Activated T-helper 2 cell treated with anti-CD3 and anti-CD28 coated beads, Interferon-gamma antibody, Interleukin-2, Interleukin-4, amounts not matched to agents 10 μg/mL and 5 μg/mL and 100 μg/mL, durations not matched to agents 14 hours and 24 hours and 36 hours (primary cell): Measurements from ENCODE around the gene ZMYM1. TPM values are rescaled to one million over a fixed set of nuclear protein-coding genes. Genes with fewer than 3 reads are reported as not detected.
"Not testable (repeated sequence)": the region's sequence is repeated elsewhere in the genome, so short reads cannot be mapped to it uniquely, and the experiment has no call there.

Experiments used
- DNase-seq: peaks from one replicate; pipeline ENCODE4 v3.0.0; 2021; ENCODE audit warnings: low spot score
- H3K27ac Mint-ChIP-seq: one replicate; pipeline ENCODE4 v1.8.0; 2021; ENCODE audit warnings: mixed read lengths
- H3K27me3 Mint-ChIP-seq: one replicate; pipeline ENCODE4 v1.8.0; 2021; ENCODE audit warnings: low read depth, mixed read lengths
- H3K36me3 Mint-ChIP-seq: one replicate; pipeline ENCODE4 v1.8.0; 2021; ENCODE audit warnings: low read depth, mixed read lengths
- H3K4me1 Mint-ChIP-seq: one replicate; pipeline ENCODE4 v1.8.0; 2021; ENCODE audit warnings: low read depth, mixed read lengths
- H3K4me3 Mint-ChIP-seq: one replicate; pipeline ENCODE4 v1.8.0; 2021; ENCODE audit warnings: low read depth, mild to moderate bottlenecking, moderate library complexity, mixed read lengths
- H3K9me3 Mint-ChIP-seq: one replicate; pipeline ENCODE4 v1.8.0; 2021; ENCODE audit warnings: mixed read lengths
- intact Hi-C: fragments of 100-400 bp; cut with micrococcal nuclease; formaldehyde crosslinking; loops from one replicate; pipeline ENCODE4 v1.15.1; 2023
- total RNA-seq: library from RNA; stranded (reverse); gene quantifications from 2 replicates; pipeline ENCODE4 v1.2.3, GENCODE V29; 2022

ZMYM1 gene
- total RNA-seq, 1 donor from 2014 or later: 2.4 TPM

DNA sequence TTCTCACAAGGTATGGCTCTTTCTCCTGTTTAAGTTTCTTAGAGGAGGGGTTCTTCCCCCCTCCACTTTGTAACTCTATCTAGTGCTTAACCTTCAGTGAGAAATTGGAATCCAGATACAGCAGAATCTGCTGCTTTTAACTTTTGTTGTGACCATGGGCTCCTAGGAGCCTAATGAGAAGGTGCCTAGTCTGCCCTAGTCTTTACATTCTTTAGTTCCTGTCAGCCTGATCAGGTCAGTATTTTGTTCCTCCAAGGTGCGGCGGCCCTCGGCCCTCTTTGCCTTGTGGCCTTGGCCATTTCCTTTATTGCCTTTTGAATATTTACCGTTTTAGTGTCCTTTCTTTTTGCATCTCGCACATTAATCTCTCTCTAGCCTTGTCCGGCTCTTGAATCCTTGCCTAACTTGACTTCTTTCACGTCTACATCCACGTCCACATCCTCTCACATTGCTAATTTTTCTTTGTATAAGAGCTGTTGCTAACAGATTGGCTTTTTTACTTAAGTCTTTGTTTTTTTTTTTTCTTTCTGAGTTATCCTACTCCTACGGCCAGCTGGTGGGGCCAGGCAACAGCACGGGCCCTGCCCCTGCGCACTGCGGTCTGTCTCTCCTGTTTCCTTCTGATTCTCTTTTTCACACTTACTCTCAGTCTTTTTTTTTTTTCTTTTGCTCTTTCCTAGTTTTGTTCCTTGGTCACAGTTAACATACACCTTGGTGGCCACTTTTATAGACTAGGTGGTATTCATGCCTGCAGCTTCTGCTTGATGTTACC is 64.7 kb downstream of the ZMYM1 start:
- H3K27me3 Mint-ChIP-seq: no peaks in the 10 kb centered on the region
- intact Hi-C loops: no loop called here

DNA sequence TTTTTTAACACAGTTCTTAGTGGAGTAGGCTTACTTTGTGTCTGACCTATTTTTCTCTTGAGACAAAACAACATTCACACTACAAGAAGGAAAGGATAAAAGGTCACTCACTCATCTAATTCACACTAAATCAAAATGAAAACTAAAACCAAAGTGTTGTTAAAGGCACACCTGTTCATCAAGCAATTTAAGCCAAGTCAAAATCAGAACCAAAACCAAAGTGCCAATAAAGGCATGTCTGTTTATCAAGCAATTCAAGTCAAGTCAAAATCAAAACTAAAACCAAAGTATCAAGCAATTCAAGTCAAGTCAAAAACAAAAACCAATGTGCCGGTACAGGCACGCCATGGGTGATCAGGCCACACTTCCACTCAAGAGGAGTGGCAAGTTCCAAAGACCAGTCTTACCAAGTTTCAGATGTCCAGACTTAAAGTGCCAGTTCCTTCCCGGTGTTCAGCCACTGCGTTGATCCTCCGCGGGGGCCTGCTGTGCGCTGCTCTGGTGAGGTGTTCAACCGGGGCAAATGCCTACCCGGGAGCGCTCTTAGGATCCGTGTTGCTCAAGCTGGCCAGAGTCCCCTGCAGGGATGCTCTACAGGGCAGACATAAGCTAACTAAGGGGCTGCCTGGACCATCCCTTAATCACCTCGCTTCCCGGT is 66.8 kb downstream of the ZMYM1 start:
- DNase-seq, intact Hi-C loops, H3K4me3 Mint-ChIP-seq, H3K9me3 Mint-ChIP-seq, H3K36me3 Mint-ChIP-seq, H3K4me1 Mint-ChIP-seq, H3K27me3 Mint-ChIP-seq: not testable (repeated sequence)
- peak overlapping the region; percentile 20 for H3K27ac Mint-ChIP-seq

More for the DNA sequence above, 64.7 kb downstream of the ZMYM1 start:
- peaks cover 9% of the 10 kb centered on the region for H3K4me1 Mint-ChIP-seq
- H3K4me3 Mint-ChIP-seq: no peak overlapping the region
- no peak for DNase-seq
- H3K9me3 Mint-ChIP-seq: no peaks in the 10 kb centered on the region
- no peaks in the 10 kb centered on the region for H3K36me3 Mint-ChIP-seq
- H3K27ac Mint-ChIP-seq: no peak overlapping the region

DNA sequence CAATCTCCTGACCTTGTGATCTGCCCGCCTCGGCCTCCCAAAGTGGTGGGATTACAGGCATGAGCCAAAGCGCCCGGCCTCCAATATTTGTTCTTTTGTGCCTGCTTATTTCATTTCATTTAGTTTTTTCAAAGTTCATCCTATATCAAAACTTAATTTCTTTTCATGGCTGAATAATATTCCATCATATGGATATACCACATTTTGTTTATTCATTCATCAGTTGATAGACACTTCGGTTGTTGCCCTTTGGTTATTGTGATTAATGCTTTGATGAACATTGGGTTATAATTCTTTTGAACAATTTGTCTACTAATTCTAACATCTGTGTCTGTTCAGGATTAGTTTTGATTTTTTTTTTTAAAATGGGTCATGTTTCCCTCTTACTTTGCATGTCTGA is 72.0 kb downstream of the ZMYM1 start:
- intact Hi-C loops: no loop called here
- Mint-ChIP-seq H3K4me3 (no peak overlapping the region), H3K27ac (no peak overlapping the region), H3K36me3 (no peaks in the 10 kb centered on the region), H3K9me3 (peaks cover 6% of the 10 kb centered on the region), H3K4me1 (peaks cover 3% of the 10 kb centered on the region), H3K27me3 (no peaks in the 10 kb centered on the region)
- DNase-seq: no peak

DNA sequence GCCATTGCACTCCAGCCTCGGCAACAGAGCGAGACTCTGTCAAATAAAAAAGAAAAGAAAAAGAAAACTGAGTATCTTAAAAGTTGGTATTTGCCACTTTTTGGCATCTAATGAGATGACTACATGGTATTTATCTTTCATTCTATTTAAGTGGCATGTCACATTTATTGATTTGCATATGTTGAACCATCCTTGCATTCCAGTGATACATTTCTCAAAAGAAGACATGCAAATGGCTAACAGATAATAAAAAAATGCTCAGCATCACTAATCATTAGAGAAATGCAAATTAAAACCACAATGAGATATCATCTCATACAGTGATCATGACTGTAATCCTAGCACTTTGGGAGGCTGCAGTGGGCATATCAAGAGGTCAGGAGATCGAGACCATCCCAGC is 85.7 kb downstream of the ZMYM1 start:
- H3K27me3 Mint-ChIP-seq: no peaks in the 10 kb centered on the region
- H3K27ac Mint-ChIP-seq: no peak overlapping the region
- no peak overlapping the region for H3K4me3 Mint-ChIP-seq
- H3K36me3 Mint-ChIP-seq: peaks cover 5% of the 10 kb centered on the region
- peaks cover 8% of the 10 kb centered on the region for H3K4me1 Mint-ChIP-seq
- intact Hi-C loops: no loop called here
- DNase-seq: no peak
- peaks cover 11% of the 10 kb centered on the region for H3K9me3 Mint-ChIP-seq

Other genes with a start within 250 kb of the ZMYM1 start
- 58.7 and 59.3 TPM in 2 replicates for gene SMIM12, start 219.6 kb upstream of the ZMYM1 start, total RNA-seq
- gene DLGAP3, start 149.7 kb upstream of the ZMYM1 start, total RNA-seq: 0.32 and 0.48 TPM in 2 replicates
- gene TMEM35B, start 94.0 kb upstream of the ZMYM1 start, total RNA-seq: 15.0 and 19.3 TPM in 2 replicates
- gene ZMYM6, start 47.4 kb upstream of the ZMYM1 start, total RNA-seq: 20.8 and 20.9 TPM in 2 replicates
- gene SFPQ, start 113.8 kb downstream of the ZMYM1 start, total RNA-seq: 358 and 369 TPM in 2 replicates
- 31.9 and 35.1 TPM in 2 replicates for gene ZMYM4, start 189.3 kb downstream of the ZMYM1 start, total RNA-seq